PFSK-1 (cell line): Measurements from ENCODE around the gene MRPL51.

ENCODE experiments used
- FOXP2 ChIP-seq: optimal IDR thresholded peaks from 2 replicates; pipeline ENCODE3; 2011; ENCODE audit warnings: borderline replicate concordance, control low read depth, inconsistent platforms; ENCODE audit not compliant: insufficient read depth; ENCODE audit errors: extremely low read length, extremely low read depth
- POLR2AphosphoS5 ChIP-seq: IDR thresholded peaks from 2 replicates; pipeline ENCODE4 v1.6.1; 2012; ENCODE audit warnings: low read depth, mild to moderate bottlenecking, control low read depth, low read length, moderate library complexity
- REST ChIP-seq, 2 experiments: IDR thresholded peaks; 2 replicates each; pipeline versions ENCODE4 v1.6.1 to v1.8.0; 2011 to 2012; ENCODE audit warnings: low read depth in 2 of 2, low read length in 2 of 2, control low read depth in 1 of 2, inconsistent platforms in 1 of 2, mild to moderate bottlenecking in 1 of 2, moderate library complexity in 1 of 2; ENCODE audit not compliant: insufficient read depth in 1 of 2
- SIN3A ChIP-seq: IDR thresholded peaks from 2 replicates; pipeline ENCODE4 v1.6.1; 2012; ENCODE audit warnings: mild to moderate bottlenecking, low read length, moderate library complexity, borderline replicate concordance; ENCODE audit not compliant: insufficient read depth
- TAF1 ChIP-seq: IDR thresholded peaks from 2 replicates; pipeline ENCODE4 v1.6.1; 2012; ENCODE audit warnings: low read length, control low read depth, borderline replicate concordance; ENCODE audit not compliant: insufficient read depth

Gene MRPL51

DNA sequence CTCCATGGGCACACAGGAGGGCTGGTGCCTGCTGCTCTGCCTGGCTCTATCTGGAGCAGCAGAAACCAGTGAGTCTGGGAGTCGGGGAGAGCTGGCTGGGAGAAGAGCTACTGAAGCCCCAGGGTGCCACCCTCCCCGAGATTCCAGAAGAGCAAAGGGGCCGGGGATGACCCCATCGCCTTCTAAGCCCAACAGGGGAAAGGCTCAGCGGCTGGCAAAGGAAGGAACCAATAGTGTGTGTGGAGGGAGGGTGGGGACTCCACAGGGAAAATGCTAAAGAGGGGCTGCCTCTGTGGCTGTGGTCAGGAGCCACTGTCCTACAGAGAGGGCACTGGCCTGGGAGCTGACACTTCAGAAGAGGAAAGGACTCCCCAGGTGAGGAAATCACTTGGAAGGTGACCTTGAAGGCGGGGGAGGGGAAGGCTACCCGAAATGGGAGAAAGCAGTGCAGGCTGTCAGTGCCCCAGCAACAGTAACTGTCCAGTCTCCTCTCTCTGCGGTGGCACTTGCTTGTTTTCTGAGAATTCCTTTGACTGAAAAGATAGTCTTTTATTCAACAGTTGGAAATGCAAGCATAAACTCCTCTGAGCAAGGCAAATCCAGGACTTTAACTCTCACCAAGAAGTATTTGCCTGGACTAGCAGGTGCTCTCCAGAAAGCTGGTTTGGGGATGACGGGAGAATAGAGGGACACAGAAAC is 40.7 kb downstream of the MRPL51 start:
- TF ChIP-seq POLR2AphosphoS5, result no peak
- TF ChIP-seq SIN3A, result no peak
- TF ChIP-seq REST (IDR thresholded peaks at IDR 0.05; ENCODE audit: insufficient read depth in 1 of 2, low read depth in 2 of 2, low read length in 2 of 2), result no peak
- no peak for TF ChIP-seq FOXP2
- no peak for TF ChIP-seq TAF1

DNA sequence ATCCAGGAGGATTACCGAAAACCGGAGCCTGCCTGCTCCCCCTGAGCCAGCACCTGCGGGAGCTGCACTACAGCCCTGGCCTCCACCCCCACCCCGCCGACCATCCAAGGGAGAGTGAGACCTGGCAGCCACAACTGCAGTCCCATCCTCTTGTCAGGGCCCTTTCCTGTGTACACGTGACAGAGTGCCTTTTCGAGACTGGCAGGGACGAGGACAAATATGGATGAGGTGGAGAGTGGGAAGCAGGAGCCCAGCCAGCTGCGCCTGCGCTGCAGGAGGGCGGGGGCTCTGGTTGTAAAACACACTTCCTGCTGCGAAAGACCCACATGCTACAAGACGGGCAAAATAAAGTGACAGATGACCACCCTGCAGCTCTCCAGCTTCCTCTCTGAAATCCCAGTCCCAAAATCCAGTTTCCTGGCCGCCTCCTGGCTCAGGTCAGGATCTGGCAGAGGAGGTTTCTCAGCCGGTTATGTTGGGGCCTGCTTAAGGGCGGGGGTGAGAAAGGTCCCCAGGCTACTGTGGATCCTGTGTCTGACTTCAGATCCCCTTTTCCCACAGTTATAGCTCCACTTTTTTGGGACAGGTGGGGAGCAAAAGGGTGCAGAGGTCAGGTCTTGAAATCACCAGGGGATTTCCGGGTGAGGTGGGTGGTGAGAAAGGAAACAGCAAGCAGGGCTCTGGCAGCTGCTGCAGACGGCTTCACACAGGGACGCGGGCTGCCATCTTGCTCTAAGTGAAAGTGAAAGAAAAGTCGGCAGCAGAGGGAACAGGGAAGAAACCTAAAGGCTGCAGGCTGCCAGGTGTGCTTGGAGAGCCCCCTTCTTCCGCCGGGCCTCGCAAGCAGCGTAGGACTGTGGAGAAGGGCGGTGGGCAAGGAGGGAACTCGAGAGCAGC is 41.5 kb downstream of the MRPL51 start, which contains the start of gene TAPBPL:
TSS of gene TAPBPL (plus strand) at position 695 of the 897 bp plus-strand sequence. CDS start 207 bp downstream, outside the sequence.
- TF ChIP-seq TAF1, result no peak
- TF ChIP-seq FOXP2, result no peak
- TF ChIP-seq SIN3A, result no peak
- TF ChIP-seq POLR2AphosphoS5, result 0 out of 2 replicates have a peak, but pooled peaks have one; percentile 26
- TF ChIP-seq REST (IDR thresholded peaks at IDR 0.05; ENCODE audit: insufficient read depth in 1 of 2, low read depth in 2 of 2, low read length in 2 of 2), result no peak

GRCh38 chr12:6450869-6451347 is 42.2 kb downstream of the MRPL51 start:
- TF ChIP-seq SIN3A, result no peak
- TF ChIP-seq REST (IDR thresholded peaks at IDR 0.05; ENCODE audit: insufficient read depth in 1 of 2, low read depth in 2 of 2, low read length in 2 of 2), result no peak
- TF ChIP-seq POLR2AphosphoS5, result no peak
- TF ChIP-seq TAF1, result no peak
- no peak for TF ChIP-seq FOXP2

DNA sequence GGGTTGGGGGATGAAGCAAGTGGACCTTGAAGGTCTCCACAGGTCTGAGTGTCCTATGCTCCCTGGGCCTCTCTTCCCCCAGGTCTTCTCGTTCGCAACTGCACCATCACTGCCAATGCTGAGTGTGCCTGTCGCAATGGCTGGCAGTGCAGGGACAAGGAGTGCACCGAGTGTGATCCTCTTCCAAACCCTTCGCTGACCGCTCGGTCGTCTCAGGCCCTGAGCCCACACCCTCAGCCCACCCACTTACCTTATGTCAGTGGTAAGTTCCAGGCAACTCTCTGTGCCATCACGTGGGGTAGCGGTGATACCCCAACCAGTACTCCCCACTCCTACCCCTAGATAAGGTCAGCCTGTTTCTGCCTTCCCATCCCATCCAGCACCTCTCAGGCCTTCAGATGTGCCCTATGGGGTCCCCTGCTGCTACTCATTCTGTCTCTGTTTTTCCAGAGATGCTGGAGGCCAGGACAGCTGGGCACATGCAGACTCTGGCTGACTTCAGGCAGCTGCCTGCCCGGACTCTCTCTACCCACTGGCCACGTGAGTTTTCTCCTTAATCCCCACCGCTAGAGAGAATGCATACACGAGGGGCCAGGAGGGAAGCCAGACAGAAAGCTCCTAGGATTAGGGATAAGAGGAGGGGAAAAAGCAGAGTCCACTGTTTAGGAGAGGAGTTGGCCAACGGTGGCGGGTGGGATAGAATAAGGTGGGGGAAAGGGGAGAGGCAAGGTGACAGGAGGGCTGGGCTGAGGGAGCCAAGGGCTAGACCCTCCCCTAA is 42.8 kb downstream of the MRPL51 start:
- TF ChIP-seq REST (IDR thresholded peaks at IDR 0.05; ENCODE audit: insufficient read depth in 1 of 2, low read depth in 2 of 2, low read length in 2 of 2), result no peak
- no peak for TF ChIP-seq FOXP2
